Measurements from ENCODE around the gene CFTR.

DNA sequence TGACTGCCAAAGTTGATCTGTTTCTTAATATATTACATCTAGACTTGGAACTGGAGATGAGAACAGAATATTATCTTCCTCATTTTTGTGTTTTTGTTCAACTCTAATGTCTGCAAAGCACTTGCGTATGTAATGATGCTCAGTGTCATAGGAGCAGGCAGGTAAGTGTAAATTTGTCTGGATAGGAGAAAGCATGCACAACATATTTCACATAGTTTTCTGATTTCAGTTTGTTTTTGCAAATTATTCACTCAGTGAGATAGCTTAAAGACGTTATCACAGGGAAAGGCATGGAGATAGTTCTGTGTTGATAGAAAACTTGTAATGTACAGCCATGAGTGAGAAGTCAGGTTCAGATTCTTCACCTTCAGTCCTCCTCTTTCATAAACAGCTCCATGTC is 84.8 kb downstream of the CFTR start:
- TF ChIP-seq POLR2AphosphoS5 (IDR thresholded peaks at IDR 0.05; ENCODE audit: low read depth, low read length) (no peak), SIN3A (IDR thresholded peaks at IDR 0.05; ENCODE audit: borderline replicate concordance, insufficient read depth, low read length) (no peak), FOXP2 (optimal IDR thresholded peaks at IDR 0.05; ENCODE audit: borderline replicate concordance, extremely low read depth, extremely low read length, insufficient read depth) (no peak)
